ENCODE measurements around the gene SLC25A27. TPM values are rescaled to one million over a fixed set of nuclear protein-coding genes. Genes with fewer than 3 reads are reported as not detected.

SLC25A27 gene
- total RNA-seq, 2 experiments from 2014 or later = 155 to 157 TPM

DNA sequence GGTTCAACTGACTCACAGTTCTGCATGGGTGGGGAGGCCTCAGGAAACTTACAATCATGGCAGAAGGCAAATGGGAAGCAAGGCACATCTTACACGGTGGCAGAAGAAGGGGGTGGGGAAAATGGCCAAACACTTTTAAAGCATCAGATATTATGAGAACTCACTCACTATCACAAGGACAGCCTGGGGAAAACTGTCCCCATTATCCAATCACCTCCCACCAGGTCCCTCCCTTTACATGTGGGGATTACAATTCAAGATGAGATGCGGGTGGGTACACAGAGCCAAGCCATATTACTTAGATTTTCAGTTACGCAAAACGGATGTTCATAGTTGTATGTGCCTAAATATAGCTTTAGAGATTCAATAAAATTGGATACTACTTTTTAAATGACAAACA, 25.8 kb upstream of the SLC25A27 start:
- H2AFZ ChIP-seq (ENCODE audit: low read length) = peak overlapping the region; percentile 80

DNA sequence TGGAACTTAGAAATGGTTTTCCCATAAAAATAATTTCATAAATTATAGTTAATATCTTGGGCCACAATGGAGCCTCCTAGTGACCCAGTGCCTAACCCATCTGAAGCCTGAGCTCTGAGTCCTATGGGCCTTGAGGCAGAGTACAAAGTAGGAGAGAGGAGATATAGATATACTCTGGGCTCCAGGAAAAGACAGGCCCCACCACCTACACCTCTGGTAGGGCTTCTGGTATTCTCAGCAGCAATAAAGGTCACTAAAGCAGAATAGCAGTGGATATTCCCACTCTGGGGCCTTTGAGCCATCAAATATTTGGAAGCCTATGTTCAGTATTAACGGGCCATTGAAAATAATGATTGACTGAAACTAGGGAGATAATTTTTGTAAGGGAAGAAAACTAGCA, 24.3 kb upstream of the SLC25A27 start:
- Histone ChIP-seq H3K27ac (ENCODE audit: low read depth, low read length, poor library complexity, severe bottlenecking) (peak overlapping the region; percentile 94), H3K9me3 (ENCODE audit: low read length) (no peaks in the 10 kb centered on the region; the same call in 1 of the 2 replicates), H3K4me3 (ENCODE audit: low read depth, low read length, poor library complexity, severe bottlenecking) (no peak overlapping the region), H4K20me1 (ENCODE audit: insufficient read depth, low read length) (no peaks in the 10 kb centered on the region), H3K4me1 (ENCODE audit: insufficient read depth, low read length, poor library complexity, severe bottlenecking) (peaks cover 85% of the 10 kb centered on the region), H3K36me3 (ENCODE audit: insufficient read depth, low read length) (peaks cover 72% of the 10 kb centered on the region), H2AFZ (ENCODE audit: low read length) (no peak overlapping the region), H3K79me2 (ENCODE audit: insufficient read depth, low read depth, low read length) (peaks cover 20% of the 10 kb centered on the region; the same call in 1 of the 2 replicates), H3K9me2 (ENCODE audit: insufficient read depth, low read length) (no peaks in the 10 kb centered on the region), H3K4me2 (ENCODE audit: low read length) (peak overlapping the region; percentile 60; the same call in 1 of the 2 replicates)
- TF ChIP-seq EZH2phosphoT487 (IDR thresholded peaks at IDR 0.05; ENCODE audit: borderline replicate concordance, low read depth, low read length) = no peak
- TF ChIP-seq, protein P1, sequence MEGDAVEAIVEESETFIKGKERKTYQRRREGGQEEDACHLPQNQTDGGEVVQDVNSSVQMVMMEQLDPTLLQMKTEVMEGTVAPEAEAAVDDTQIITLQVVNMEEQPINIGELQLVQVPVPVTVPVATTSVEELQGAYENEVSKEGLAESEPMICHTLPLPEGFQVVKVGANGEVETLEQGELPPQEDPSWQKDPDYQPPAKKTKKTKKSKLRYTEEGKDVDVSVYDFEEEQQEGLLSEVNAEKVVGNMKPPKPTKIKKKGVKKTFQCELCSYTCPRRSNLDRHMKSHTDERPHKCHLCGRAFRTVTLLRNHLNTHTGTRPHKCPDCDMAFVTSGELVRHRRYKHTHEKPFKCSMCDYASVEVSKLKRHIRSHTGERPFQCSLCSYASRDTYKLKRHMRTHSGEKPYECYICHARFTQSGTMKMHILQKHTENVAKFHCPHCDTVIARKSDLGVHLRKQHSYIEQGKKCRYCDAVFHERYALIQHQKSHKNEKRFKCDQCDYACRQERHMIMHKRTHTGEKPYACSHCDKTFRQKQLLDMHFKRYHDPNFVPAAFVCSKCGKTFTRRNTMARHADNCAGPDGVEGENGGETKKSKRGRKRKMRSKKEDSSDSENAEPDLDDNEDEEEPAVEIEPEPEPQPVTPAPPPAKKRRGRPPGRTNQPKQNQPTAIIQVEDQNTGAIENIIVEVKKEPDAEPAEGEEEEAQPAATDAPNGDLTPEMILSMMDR (conservative IDR thresholded peaks at IDR 0.05; ENCODE audit: low read length) = no peak
- DNase-seq (ENCODE audit: low spot score) = no peak
- CTCF ChIA-PET (ENCODE audit: unreplicated experiment) = no interaction called here
- intact Hi-C loops (cut with micrococcal nuclease; ENCODE audit: unreplicated experiment) = no loop called here
- BruUV-seq (replicated peaks) = no TSS peak
- POLR2A ChIA-PET = interaction anchor here (1.8 to 4.3 kb wide), 4 partner anchors 9 to 36 kb away, joined by 5 to 21 read pairs (median 12); no protein-coding TSS in a partner anchor

More for the DNA sequence above, 25.8 kb upstream of the SLC25A27 start:
- ChIA-PET CTCF (ENCODE audit: unreplicated experiment) (interaction anchor here (0.8 to 1.1 kb wide), 2 partner anchors 23 to 28 kb away, joined by 6 read pairs; no protein-coding TSS in a partner anchor), POLR2A (interaction anchor here (0.5 to 4.3 kb wide), 12 partner anchors 10 to 456 kb away, joined by 3 to 17 read pairs (median 3); partner anchors contain the start of genes CYP39A1, ENPP5 and SLC25A27)
- Histone ChIP-seq H3K36me3 (ENCODE audit: insufficient read depth, low read length) (peaks cover 76% of the 10 kb centered on the region), H3K79me2 (ENCODE audit: insufficient read depth, low read depth, low read length) (peaks cover 13% of the 10 kb centered on the region; the same call in 1 of the 2 replicates), H3K4me1 (ENCODE audit: insufficient read depth, low read length, poor library complexity, severe bottlenecking) (peaks cover 72% of the 10 kb centered on the region), H3K27ac (ENCODE audit: low read depth, low read length, poor library complexity, severe bottlenecking) (peak overlapping the region; percentile 94), H3K9me2 (ENCODE audit: insufficient read depth, low read length) (no peaks in the 10 kb centered on the region), H4K20me1 (ENCODE audit: insufficient read depth, low read length) (no peaks in the 10 kb centered on the region), H3K9me3 (ENCODE audit: low read length) (no peaks in the 10 kb centered on the region; the same call in 1 of the 2 replicates), H3K4me2 (ENCODE audit: low read length) (peak overlapping the region; percentile 72), H3K4me3 (ENCODE audit: low read depth, low read length, poor library complexity, severe bottlenecking) (peak overlapping the region; percentile 50)
- no TSS peak for BruUV-seq (replicated peaks)
- DNase-seq (ENCODE audit: low spot score) = peak; percentile 60
- intact Hi-C loops (cut with micrococcal nuclease; ENCODE audit: unreplicated experiment) = loop anchor here (1.0 to 2.0 kb wide), 6 partner anchors 8 to 537 kb away; partner anchors contain the start of genes CYP39A1, RCAN2 and SLC25A27
- TF ChIP-seq EZH2phosphoT487 (IDR thresholded peaks at IDR 0.05; ENCODE audit: borderline replicate concordance, low read depth, low read length) = no peak
- TF ChIP-seq, protein P1 (conservative IDR thresholded peaks at IDR 0.05; ENCODE audit: low read length) = no peak

DNA sequence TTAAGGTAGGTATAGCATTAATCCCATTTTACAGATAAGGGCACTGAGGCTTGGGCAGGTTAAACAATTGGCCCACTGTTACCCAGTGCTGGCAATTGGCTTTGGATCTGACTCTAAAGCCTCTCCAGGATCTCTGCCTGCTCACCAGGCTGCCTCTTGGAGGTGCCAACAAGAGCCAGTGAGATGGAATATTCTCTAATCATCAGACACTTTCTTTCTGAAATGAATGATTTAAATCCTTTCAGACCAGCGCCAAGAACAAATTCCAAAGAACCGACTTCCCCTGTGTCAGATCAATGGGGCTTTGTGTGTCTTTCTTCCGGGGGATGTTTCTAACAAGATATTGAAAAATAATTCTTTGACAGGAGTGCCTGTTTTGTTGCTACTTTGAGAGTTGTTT, 23.8 kb upstream of the SLC25A27 start:
- no peaks in the 10 kb centered on the region for H3K9me2 ChIP-seq (ENCODE audit: insufficient read depth, low read length)
- H3K4me1 ChIP-seq (ENCODE audit: insufficient read depth, low read length, poor library complexity, severe bottlenecking) = peaks cover 90% of the 10 kb centered on the region
- ChIA-PET CTCF (ENCODE audit: unreplicated experiment) (no interaction called here), POLR2A (interaction anchor here (1.4 to 4.3 kb wide), 3 partner anchors 13 to 26 kb away, joined by 3 to 21 read pairs (median 17); no protein-coding TSS in a partner anchor)
- TF ChIP-seq, protein P1 (conservative IDR thresholded peaks at IDR 0.05; ENCODE audit: low read length) = no peak
- TF ChIP-seq EZH2phosphoT487 (IDR thresholded peaks at IDR 0.05; ENCODE audit: borderline replicate concordance, low read depth, low read length) = no peak
- no peak overlapping the region for H3K4me3 ChIP-seq (ENCODE audit: low read depth, low read length, poor library complexity, severe bottlenecking)
- peak overlapping the region; percentile 60; the same call in 1 of the 2 replicates for H3K4me2 ChIP-seq (ENCODE audit: low read length)
- peaks cover 71% of the 10 kb centered on the region for H3K36me3 ChIP-seq (ENCODE audit: insufficient read depth, low read length)
- intact Hi-C loops (cut with micrococcal nuclease; ENCODE audit: unreplicated experiment) = no loop called here
- H3K27ac ChIP-seq (ENCODE audit: low read depth, low read length, poor library complexity, severe bottlenecking) = peak overlapping the region; percentile 94
- no peak for DNase-seq (ENCODE audit: low spot score)
- peaks cover 23% of the 10 kb centered on the region; the same call in 1 of the 2 replicates for H3K79me2 ChIP-seq (ENCODE audit: insufficient read depth, low read depth, low read length)
- H4K20me1 ChIP-seq (ENCODE audit: insufficient read depth, low read length) = no peaks in the 10 kb centered on the region
- no TSS peak for BruUV-seq (replicated peaks)
- H3K9me3 ChIP-seq (ENCODE audit: low read length) = no peaks in the 10 kb centered on the region
- no peak overlapping the region for H2AFZ ChIP-seq (ENCODE audit: low read length)

Measured in OCI-LY7 (cell line).